Esophagus muscularis mucosa (tissue), 4 donors: ENCODE results near the gene GPR27. TPM values are rescaled to one million over a fixed set of nuclear protein-coding genes. Genes with fewer than 3 reads are reported as not detected.

ENCODE experiments used
- DNase-seq: peaks from one replicate; pipeline ENCODE4 v3.0.0-alpha.2; 2017; ENCODE audit errors: extremely low spot score
- H3K27ac ChIP-seq, 4 donors: fragments of 200-600 bp; sonication (generic); replicated peaks in 1 of 4; 1 replicate in 3 of 4; 2 replicates in 1 of 4; pipeline ENCODE4 v1.5.1; 2016 to 2019; ENCODE audit warnings: mild to moderate bottlenecking in 1 of 4
- H3K27me3 ChIP-seq, 4 donors: fragments of 200-600 bp; sonication (generic); one replicate each; pipeline versions ENCODE4 v1.5.1 to v1.6.0; 2016 to 2019
- H3K36me3 ChIP-seq, 4 donors: fragments of 200-600 bp; sonication (generic); one replicate each; pipeline ENCODE4 v1.5.1; 2016 to 2019
- H3K4me1 ChIP-seq, 4 donors: fragments of 200-600 bp; sonication (generic); one replicate each; pipeline ENCODE4 v1.5.1; 2016 to 2019
- H3K4me3 ChIP-seq, 4 donors: fragments of 200-600 bp; sonication (generic); 1 replicate in 2 of 4; 2 replicates in 2 of 4; pipeline ENCODE4 v1.5.1; 2016 to 2019; ENCODE audit warnings: mild to moderate bottlenecking in 4 of 4, moderate library complexity in 1 of 4
- H3K9me3 ChIP-seq, 4 donors: fragments of 200-600 bp; sonication (generic); 1 replicate in 3 of 4; 2 replicates in 1 of 4; pipeline ENCODE4 v1.5.1; 2016 to 2019
- CTCF ChIP-seq, 3 experiments: fragments of 200-600 bp in 2 of 3; fragments of 450-650 bp in 1 of 3; sonication (generic) in 2 of 3; IDR thresholded peaks; one replicate each; pipeline ENCODE4 v1.5.1; 2017 to 2019; ENCODE audit warnings: antibody characterized with exemption in 3 of 3, mild to moderate bottlenecking in 2 of 3, moderate library complexity in 1 of 3
- EP300 ChIP-seq: sonication (generic); formaldehyde crosslinking; IDR thresholded peaks from one replicate; pipeline ENCODE4 v1.6.1; 2017; ENCODE audit warnings: antibody characterized with exemption
- POLR2A ChIP-seq: fragments of 450-650 bp; IDR thresholded peaks from one replicate; pipeline ENCODE4 v1.6.1; 2017; ENCODE audit warnings: antibody characterized with exemption, moderate library complexity, mild to moderate bottlenecking, low read depth
- POLR2AphosphoS5 ChIP-seq, 2 donors: sonication (generic); formaldehyde crosslinking; IDR thresholded peaks; one replicate each; pipeline ENCODE4 v1.6.1; 2017; ENCODE audit warnings: antibody characterized with exemption in 2 of 2
- WGBS: methylation state at CpG from one replicate; pipeline ENCODE4 v1.1.5; 2018; 5-methylcytosine and 5-hydroxymethylcytosine counted together
- intact Hi-C: fragments of 100-400 bp; cut with DNase I; formaldehyde crosslinking; loops from one replicate; pipeline ENCODE4 v1.15.1; 2023
- total RNA-seq, 4 donors: library from RNA; depleted of rRNA; stranded (reverse); fragments of >200 nt; gene quantifications; one replicate each; pipeline versions ENCODE4 v1.1.0 to v1.2.1, GENCODE V29; 2016

The GPR27 gene
- total RNA-seq, 4 donors from 2014 or later: 2.2 to 4.3 (median 2.5) TPM

GRCh38 chr3:71784201-71784913, 30.7 kb downstream of the GPR27 start:
- 4% methylated on average over 22 of the region's 23 CpGs for WGBS
- DNase-seq: peak; percentile 72
- H3K27ac ChIP-seq: no peak overlapping the region
- H3K36me3 ChIP-seq: no peaks in the 10 kb centered on the region
- intact Hi-C loops: no loop called here
- peaks cover 8 to 23% (median 18%) of the 10 kb centered on the region in 4 donors for H3K4me1 ChIP-seq
- no peak for TF ChIP-seq POLR2AphosphoS5 (IDR thresholded peaks at IDR 0.05)
- TF ChIP-seq CTCF (IDR thresholded peaks at IDR 0.05): no peak
- TF ChIP-seq EP300: no peak
- peaks cover 0 to 69% (median 51%) of the 10 kb centered on the region in 4 donors for H3K27me3 ChIP-seq
- no peaks in the 10 kb centered on the region for H3K9me3 ChIP-seq
- H3K4me3 ChIP-seq: peak overlapping the region; percentile 44 to 58 (median 47)

DNA sequence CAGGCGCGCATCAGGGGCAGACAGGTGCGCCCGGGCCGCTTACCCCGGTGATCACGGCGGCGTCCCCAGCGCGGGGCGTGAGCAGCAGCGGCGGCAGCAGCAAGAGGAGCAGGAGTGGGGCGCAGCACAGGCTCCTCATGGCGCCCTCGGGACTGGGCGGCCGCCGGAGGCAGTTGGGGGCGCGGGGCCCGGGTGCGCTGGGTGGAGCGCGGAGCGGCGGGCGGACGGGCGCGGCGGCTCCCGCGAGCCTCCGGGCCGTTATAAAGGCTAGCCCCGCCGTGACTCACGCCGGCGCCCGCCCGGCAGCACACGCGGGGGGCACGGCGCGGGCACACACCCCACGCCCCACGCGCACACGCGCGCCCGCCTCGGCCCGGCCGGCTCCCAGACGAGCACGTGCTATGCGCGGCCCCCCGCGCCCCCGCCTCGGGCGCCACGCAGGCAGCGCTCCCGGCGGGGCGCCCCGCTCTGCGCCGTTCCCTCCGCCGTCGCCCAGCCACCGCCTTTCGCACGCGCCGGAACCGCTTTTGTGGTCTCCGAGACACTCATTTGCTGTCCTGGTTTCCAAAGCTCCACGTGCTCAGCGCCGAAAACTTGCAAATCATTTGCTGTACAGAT, 31.4 kb downstream of the GPR27 start, which contains the start of gene PROK2:
Gene PROK2 (minus strand): TSS at position 235 of the 618 bp plus-strand sequence. CDS start 96 bp downstream, at position 139.
- intact Hi-C loops: no loop called here
- peak; percentile 91 for DNase-seq
- peaks cover 8 to 23% (median 18%) of the 10 kb centered on the region in 4 donors for H3K4me1 ChIP-seq
- no peaks in the 10 kb centered on the region for H3K9me3 ChIP-seq
- TF ChIP-seq EP300 (no peak), POLR2A (no peak), POLR2AphosphoS5 (IDR thresholded peaks at IDR 0.05) (no peak), CTCF (IDR thresholded peaks at IDR 0.05) (no peak)
- peaks cover 0 to 63% (median 50%) of the 10 kb centered on the region in 4 donors for H3K27me3 ChIP-seq
- no peaks in the 10 kb centered on the region for H3K36me3 ChIP-seq
- no peak within 1 kb of the TSS for H3K27ac ChIP-seq
- WGBS: 0% methylated on average over 19 of the region's 89 CpGs
- H3K4me3 ChIP-seq: peak within 1 kb of the TSS; percentile 44 to 58 (median 47)

DNA sequence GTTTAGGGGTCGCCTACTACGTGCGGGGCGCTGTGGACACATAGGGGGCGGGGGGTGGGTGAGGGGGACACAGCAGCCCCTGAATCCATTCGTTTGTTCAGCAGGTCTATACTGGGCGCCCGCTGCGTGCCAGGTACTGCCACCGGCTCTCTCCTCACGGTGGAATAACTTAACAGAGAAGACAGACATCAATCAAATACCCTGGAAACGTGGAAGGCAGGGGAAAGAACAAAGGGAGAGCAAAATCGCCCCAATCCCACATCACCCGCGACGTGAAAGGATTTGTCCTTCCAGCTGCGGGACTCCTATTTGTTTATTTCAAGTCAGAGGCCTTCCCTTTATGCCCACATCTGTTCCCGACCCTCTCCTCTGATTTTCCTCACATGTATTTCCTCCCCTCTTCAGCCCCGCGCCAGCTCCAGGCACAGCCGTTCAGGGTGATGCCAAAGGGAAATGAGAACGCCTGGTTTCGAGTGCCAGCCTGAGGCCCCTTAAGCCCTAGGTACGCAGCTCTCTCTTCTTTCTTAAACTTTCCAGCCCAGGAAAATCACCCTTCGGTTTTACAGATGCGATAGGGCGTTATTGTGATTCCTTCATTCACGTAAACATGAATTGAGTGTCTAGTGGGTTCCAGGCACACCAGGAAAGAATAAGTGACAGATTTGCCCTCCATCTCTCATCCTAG, 32.0 kb downstream of the GPR27 start:
- intact Hi-C loops: no loop called here
- H3K9me3 ChIP-seq: no peaks in the 10 kb centered on the region
- TF ChIP-seq CTCF (IDR thresholded peaks at IDR 0.05): no peak
- TF ChIP-seq EP300: no peak
- no peak for TF ChIP-seq POLR2A
- no peak for TF ChIP-seq POLR2AphosphoS5 (IDR thresholded peaks at IDR 0.05)
- DNase-seq: peak; percentile 62
- peak overlapping the region; percentile 44 to 58 (median 47) for H3K4me3 ChIP-seq
- 26% methylated on average over 28 of the region's 28 CpGs for WGBS
- H3K4me1 ChIP-seq: peaks cover 8 to 23% (median 18%) of the 10 kb centered on the region in 4 donors
- H3K27ac ChIP-seq: no peak overlapping the region
- H3K27me3 ChIP-seq: peaks cover 0 to 56% (median 47%) of the 10 kb centered on the region in 4 donors
- no peaks in the 10 kb centered on the region for H3K36me3 ChIP-seq

DNA sequence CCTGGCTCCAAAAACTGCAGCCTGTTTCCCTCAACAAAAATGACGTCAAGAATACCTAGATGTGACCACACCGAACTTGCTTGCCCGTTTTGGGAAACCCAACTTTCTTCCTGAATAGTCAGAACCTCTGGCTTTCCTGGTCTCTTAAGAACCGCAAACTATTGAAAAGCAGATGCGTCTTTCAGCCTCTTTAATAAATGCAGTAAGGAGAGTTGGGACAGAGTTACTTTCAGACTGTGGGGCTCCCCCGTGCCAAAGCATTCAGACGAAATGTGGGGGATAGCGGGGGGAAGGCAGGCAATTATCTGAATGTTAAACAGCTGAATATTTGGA, 32.5 kb downstream of the GPR27 start:
- TF ChIP-seq EP300 (no peak), POLR2AphosphoS5 (IDR thresholded peaks at IDR 0.05) (no peak), POLR2A (no peak), CTCF (IDR thresholded peaks at IDR 0.05) (no peak)
- intact Hi-C loops: no loop called here
- Histone ChIP-seq H3K4me1 (peaks cover 8 to 23% (median 18%) of the 10 kb centered on the region in 4 donors), H3K4me3 (no peak overlapping the region), H3K27ac (no peak overlapping the region), H3K9me3 (no peaks in the 10 kb centered on the region), H3K27me3 (peaks cover 0 to 51% (median 43%) of the 10 kb centered on the region in 4 donors), H3K36me3 (no peaks in the 10 kb centered on the region)
- WGBS: 65% methylated on average over 8 of the region's 8 CpGs
- peak; percentile 53 for DNase-seq
